ENCODE measurements around the gene TMC1. TPM values are rescaled to one million over a fixed set of nuclear protein-coding genes. Genes with fewer than 3 reads are reported as not detected.

TMC1 gene
- total and polyA plus RNA-seq, 2 experiments from 2014 or later: not detected

DNA sequence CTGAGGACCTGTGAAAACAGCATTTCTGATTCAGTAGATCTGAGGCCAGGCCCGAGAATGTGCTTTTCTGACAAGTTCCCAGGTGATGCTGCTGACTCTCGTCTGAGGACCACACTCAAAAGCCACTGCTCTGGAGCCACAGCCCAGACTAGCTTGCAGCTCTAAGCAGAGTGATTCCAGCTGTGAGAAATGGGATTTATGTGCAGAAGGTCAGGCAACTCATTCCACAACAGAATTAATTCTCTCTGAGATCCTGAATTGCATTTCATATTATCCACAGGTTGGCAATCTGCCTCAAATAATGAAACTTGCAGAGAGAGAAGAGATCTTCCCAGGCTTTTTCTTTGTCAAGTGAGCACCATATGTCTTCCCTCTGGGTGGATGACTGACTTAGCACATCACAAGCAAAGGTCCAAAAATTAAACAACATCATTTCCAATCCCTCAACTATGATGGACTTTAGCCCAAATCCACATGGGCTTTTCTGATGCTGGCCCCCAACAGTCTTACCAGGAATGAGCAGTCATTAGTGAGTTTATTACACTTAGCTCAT, 291.2 kb downstream of the TMC1 start:
- H3K36me3 ChIP-seq: no peaks in the 10 kb centered on the region
- H3K4me1 ChIP-seq (ENCODE audit: low read depth): no peaks in the 10 kb centered on the region
- no peak for DNase-seq (ENCODE audit: low read depth in 1 of 2, low spot score in 1 of 2)
- no peaks in the 10 kb centered on the region for H3K27me3 ChIP-seq
- no peak overlapping the region for H3K27ac ChIP-seq
- no peak overlapping the region for H3K4me3 ChIP-seq
- no peaks in the 10 kb centered on the region for H3K9me3 ChIP-seq (ENCODE audit: low read depth)
- TF ChIP-seq, protein P1, sequence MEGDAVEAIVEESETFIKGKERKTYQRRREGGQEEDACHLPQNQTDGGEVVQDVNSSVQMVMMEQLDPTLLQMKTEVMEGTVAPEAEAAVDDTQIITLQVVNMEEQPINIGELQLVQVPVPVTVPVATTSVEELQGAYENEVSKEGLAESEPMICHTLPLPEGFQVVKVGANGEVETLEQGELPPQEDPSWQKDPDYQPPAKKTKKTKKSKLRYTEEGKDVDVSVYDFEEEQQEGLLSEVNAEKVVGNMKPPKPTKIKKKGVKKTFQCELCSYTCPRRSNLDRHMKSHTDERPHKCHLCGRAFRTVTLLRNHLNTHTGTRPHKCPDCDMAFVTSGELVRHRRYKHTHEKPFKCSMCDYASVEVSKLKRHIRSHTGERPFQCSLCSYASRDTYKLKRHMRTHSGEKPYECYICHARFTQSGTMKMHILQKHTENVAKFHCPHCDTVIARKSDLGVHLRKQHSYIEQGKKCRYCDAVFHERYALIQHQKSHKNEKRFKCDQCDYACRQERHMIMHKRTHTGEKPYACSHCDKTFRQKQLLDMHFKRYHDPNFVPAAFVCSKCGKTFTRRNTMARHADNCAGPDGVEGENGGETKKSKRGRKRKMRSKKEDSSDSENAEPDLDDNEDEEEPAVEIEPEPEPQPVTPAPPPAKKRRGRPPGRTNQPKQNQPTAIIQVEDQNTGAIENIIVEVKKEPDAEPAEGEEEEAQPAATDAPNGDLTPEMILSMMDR (IDR thresholded peaks at IDR 0.05; ENCODE audit: low read depth, low read length): no peak

DNA sequence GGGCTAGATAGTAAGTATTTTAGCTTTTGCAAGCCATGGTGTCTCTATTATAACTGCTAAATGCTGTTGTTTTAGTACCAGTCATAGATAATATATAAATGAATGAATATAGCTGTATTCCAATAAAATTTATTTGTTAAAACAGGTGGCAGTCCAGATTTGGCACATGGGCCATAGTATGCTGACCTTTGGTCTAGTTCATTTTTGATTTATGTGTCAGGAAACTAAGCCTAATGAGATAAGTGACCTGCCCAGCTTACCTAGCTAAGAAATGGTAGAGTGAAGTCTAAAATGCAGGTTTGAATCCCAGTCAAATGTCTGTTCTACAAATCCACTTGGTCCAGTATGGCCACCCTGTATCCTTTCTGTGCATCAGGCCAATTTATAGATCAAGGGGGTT, 292.1 kb downstream of the TMC1 start:
- no peaks in the 10 kb centered on the region for H3K9me3 ChIP-seq (ENCODE audit: low read depth)
- TF ChIP-seq, protein P1 (IDR thresholded peaks at IDR 0.05; ENCODE audit: low read depth, low read length): no peak
- no peaks in the 10 kb centered on the region for H3K36me3 ChIP-seq
- H3K27me3 ChIP-seq: no peaks in the 10 kb centered on the region
- no peak overlapping the region for H3K4me3 ChIP-seq
- no peak for DNase-seq (ENCODE audit: low read depth in 1 of 2, low spot score in 1 of 2)
- H3K4me1 ChIP-seq (ENCODE audit: low read depth): no peaks in the 10 kb centered on the region
- no peak overlapping the region for H3K27ac ChIP-seq

DNA sequence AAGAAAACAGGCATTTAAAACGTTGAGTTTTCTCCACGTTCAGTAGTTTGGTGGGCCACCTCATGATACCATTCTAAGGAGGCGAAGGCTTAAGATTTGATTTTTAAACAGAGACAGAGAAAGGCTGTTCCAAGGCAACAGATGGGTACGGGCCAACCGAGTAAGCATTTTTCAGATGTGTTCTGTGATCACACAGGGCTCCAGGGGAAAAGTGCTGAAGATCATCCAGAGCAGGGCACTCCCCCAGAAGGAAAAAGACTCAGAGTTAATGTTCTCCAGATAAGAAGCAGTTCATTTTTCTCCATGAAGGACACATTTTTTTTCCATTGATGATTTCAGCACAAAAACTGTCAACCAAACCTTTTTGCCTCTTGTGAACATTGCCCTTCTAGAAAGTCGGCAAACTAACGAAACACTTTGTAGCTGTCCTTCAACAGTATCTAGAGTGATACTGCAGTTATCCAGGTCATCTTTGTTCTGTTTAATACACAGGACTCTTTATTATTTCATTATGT, 292.7 kb downstream of the TMC1 start:
- TF ChIP-seq, protein P1 (IDR thresholded peaks at IDR 0.05; ENCODE audit: low read depth, low read length): no peak

DNA sequence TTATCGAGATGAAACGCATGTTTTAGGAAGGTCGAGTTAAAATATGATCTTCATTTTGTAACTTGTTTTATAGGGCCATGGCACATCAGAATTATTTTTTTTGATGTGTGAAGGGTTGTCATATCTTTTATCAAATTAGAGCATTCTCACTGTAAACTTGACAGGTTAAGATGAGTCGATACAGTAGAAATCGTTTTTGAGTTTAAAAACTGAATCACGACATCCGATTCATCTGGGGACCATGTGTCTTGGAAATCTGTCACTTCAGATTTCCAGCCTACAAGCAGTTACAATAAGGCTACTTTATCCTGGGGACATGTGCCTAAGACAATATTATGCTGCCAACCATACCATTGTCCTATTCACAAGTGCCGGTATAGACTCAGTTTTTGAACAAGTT, 295.3 kb downstream of the TMC1 start:
- DNase-seq (ENCODE audit: low read depth in 1 of 2, low spot score in 1 of 2): no peak
- H3K4me1 ChIP-seq (ENCODE audit: low read depth): no peaks in the 10 kb centered on the region
- TF ChIP-seq, protein P1 (IDR thresholded peaks at IDR 0.05; ENCODE audit: low read depth, low read length): no peak
- H3K27ac ChIP-seq: no peak overlapping the region
- no peaks in the 10 kb centered on the region for H3K9me3 ChIP-seq (ENCODE audit: low read depth)
- no peaks in the 10 kb centered on the region for H3K27me3 ChIP-seq
- H3K36me3 ChIP-seq: no peaks in the 10 kb centered on the region
- no peak overlapping the region for H3K4me3 ChIP-seq

More for the DNA sequence above, 292.7 kb downstream of the TMC1 start:
- H3K36me3 ChIP-seq: no peaks in the 10 kb centered on the region
- H3K4me1 ChIP-seq (ENCODE audit: low read depth): no peaks in the 10 kb centered on the region
- no peaks in the 10 kb centered on the region for H3K27me3 ChIP-seq
- no peak for DNase-seq (ENCODE audit: low read depth in 1 of 2, low spot score in 1 of 2)
- H3K4me3 ChIP-seq: no peak overlapping the region
- H3K9me3 ChIP-seq (ENCODE audit: low read depth): no peaks in the 10 kb centered on the region
- H3K27ac ChIP-seq: no peak overlapping the region

DNA sequence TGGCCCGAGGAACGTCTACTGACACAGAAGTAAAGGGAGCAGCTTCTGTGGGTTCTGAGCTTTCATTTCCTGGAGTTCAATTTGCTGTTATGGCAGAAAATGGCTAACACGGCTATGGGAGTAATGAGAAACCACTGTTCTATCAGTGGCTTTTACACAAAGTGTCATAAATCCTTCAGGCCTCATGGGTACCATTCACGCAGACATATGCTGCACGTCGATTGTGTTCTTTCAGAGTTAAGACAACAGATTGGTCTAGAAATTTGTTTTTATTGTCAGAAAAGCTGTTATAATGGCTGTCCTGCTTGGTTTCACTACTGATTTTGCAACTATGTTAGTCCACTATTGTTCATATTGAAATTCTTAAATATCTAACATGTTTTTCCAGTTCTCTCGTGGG, 296.0 kb downstream of the TMC1 start:
- Histone ChIP-seq H3K27ac (no peak overlapping the region), H3K9me3 (ENCODE audit: low read depth) (no peaks in the 10 kb centered on the region), H3K36me3 (no peaks in the 10 kb centered on the region), H3K4me3 (no peak overlapping the region), H3K27me3 (no peaks in the 10 kb centered on the region), H3K4me1 (ENCODE audit: low read depth) (no peaks in the 10 kb centered on the region)
- no peak for DNase-seq (ENCODE audit: low read depth in 1 of 2, low spot score in 1 of 2)
- TF ChIP-seq, protein P1 (IDR thresholded peaks at IDR 0.05; ENCODE audit: low read depth, low read length): no peak

All from cardiac muscle cell (in vitro differentiated cells and primary cell).